PC-3 (cell line): ENCODE data around the gene LRRC28.

Source experiments
- CTCF ChIP-seq: fragments of 300-600 bp; sonication (generic); conservative IDR thresholded peaks from 2 replicates; pipeline ENCODE4 v1.5.1; 2017; ENCODE audit warnings: antibody characterized with exemption, low read depth, mild to moderate bottlenecking, low read length
- EZH2phosphoT487 ChIP-seq: fragments of 300-600 bp; sonication (generic); IDR thresholded peaks from 2 replicates; pipeline ENCODE4 v1.6.1; 2018; ENCODE audit warnings: mild to moderate bottlenecking, antibody characterized with exemption, low read length, borderline replicate concordance

- TF ChIP-seq CTCF (no peak), EZH2phosphoT487 (no peak)
Observed at GRCh38 chr15:99324082-99324620, 72.9 kb downstream of the LRRC28 start.
